HCT116 (cell line): ENCODE measurements around the gene TFPT. TPM values are rescaled to one million over a fixed set of nuclear protein-coding genes. Genes with fewer than 3 reads are reported as not detected.

Experiments used
- ATAC-seq: fragments of 200-7000 bp; cut with Tn5 transposase; 2 replicates; pipeline ENCODE4 v1.9.1; 2020; ENCODE audit warnings: mild to moderate bottlenecking, moderate library complexity
- BruUV-seq: library from RNA; stranded (reverse); fragments of 400-500 nt; replicated peaks from 2 replicates; lab custom pipeline; 2021; lab: Mats Ljungman, UMichigan
- CTCF ChIA-PET: fragments of 300-600 bp; sonication (Branson Sonifier 250); formaldehyde crosslinking; loops from one replicate; lab custom pipeline; 2021; ENCODE audit warnings: antibody characterized with exemption; lab: Charles Lee
- POLR2A ChIA-PET: fragments of 300-600, 350-600 bp; sonication (Branson Sonifier 250); formaldehyde crosslinking; loops from one replicate; lab custom pipeline; 2021; ENCODE audit warnings: antibody characterized with exemption; lab: Charles Lee
- RAD21 ChIA-PET, 2 experiments: fragments of 300-600 bp; sonication (Branson Sonifier 250); formaldehyde crosslinking; loops; one replicate each; lab custom pipeline; 2023; ENCODE audit warnings: low total read pairs in 2 of 2; ENCODE audit not compliant: uncharacterized antibody in 2 of 2, unreplicated experiment in 2 of 2, low non-redundant PET in 1 of 2; lab: Charles Lee
- DNase-seq: peaks from one replicate; pipeline ENCODE4 v3.0.0-alpha.2; 2010; ENCODE audit warnings: low read depth, low spot score
- H2AFZ ChIP-seq: fragments of 200-600 bp; shearing (Covaris generic), sonication (generic); 2 replicates; pipeline ENCODE4 v1.6.1; 2017; ENCODE audit warnings: low read depth, mixed run types, mixed read lengths, antibody characterized with exemption, low read length; ENCODE audit not compliant: poor library complexity, severe bottlenecking
- H3K27ac ChIP-seq: 2 replicates; pipeline ENCODE4 v1.5.1; 2012; ENCODE audit warnings: low read depth, low read length
- H3K27me3 ChIP-seq: fragments of 200-600 bp; sonication (generic); 2 replicates; pipeline ENCODE4 v1.6.1; 2016; ENCODE audit warnings: mixed run types, low read length, mixed read lengths; ENCODE audit not compliant: insufficient read depth
- H3K36me3 ChIP-seq, 2 experiments: fragments of 200-500 bp in 1 of 2; fragments of 200-600 bp in 1 of 2; sonication (Bioruptor generic) in 1 of 2; sonication (generic) in 1 of 2; 2 replicates each; pipeline versions ENCODE4 v1.5.1 to v1.6.1; 2014 to 2016; ENCODE audit warnings: low read length in 2 of 2, inconsistent platforms in 1 of 2, mixed read lengths in 1 of 2, mixed run types in 1 of 2; ENCODE audit not compliant: insufficient read depth in 2 of 2, control insufficient read depth in 1 of 2
- H3K4me1 ChIP-seq, 2 experiments: fragments of 200-600 bp in 1 of 2; sonication (generic) in 1 of 2; 2 replicates each; pipeline versions ENCODE4 v1.5.1 to v1.6.1; 2012 to 2017; ENCODE audit warnings: low read length in 2 of 2, inconsistent platforms in 1 of 2, mild to moderate bottlenecking in 1 of 2, mixed read lengths in 1 of 2, mixed run types in 1 of 2, moderate library complexity in 1 of 2; ENCODE audit not compliant: insufficient read depth in 2 of 2, control insufficient read depth in 1 of 2
- H3K4me2 ChIP-seq: fragments of 200-600 bp; sonication (generic); 2 replicates; pipeline ENCODE4 v1.6.1; 2017; ENCODE audit warnings: mixed run types, low read length, mixed read lengths
- H3K4me3 ChIP-seq, 2 experiments: fragments of 200-600 bp in 1 of 2; sonication (generic) in 1 of 2; replicated peaks in 1 of 2; 2 replicates each; pipeline ENCODE4 v1.5.1; 2011 to 2016; ENCODE audit warnings: low read length in 2 of 2, control low read depth in 1 of 2, low read depth in 1 of 2, mild to moderate bottlenecking in 1 of 2, mixed read lengths in 1 of 2, mixed run types in 1 of 2
- H3K79me2 ChIP-seq: fragments of 200-600 bp; sonication (generic); 2 replicates; pipeline ENCODE4 v1.6.1; 2017; ENCODE audit warnings: mild to moderate bottlenecking, mixed run types, low read length, moderate library complexity, mixed read lengths; ENCODE audit not compliant: insufficient read depth
- H3K9ac ChIP-seq: fragments of 200-600 bp; sonication (generic); 2 replicates; pipeline ENCODE4 v1.6.1; 2016; ENCODE audit warnings: low read length, mixed read lengths
- H3K9me2 ChIP-seq: fragments of 200-600 bp; sonication (generic), shearing (Covaris generic); 2 replicates; pipeline ENCODE4 v1.6.1; 2017; ENCODE audit warnings: mixed run types, mild to moderate bottlenecking, moderate library complexity; ENCODE audit not compliant: insufficient read depth
- H3K9me3 ChIP-seq, 2 experiments: fragments of 200-500 bp in 1 of 2; fragments of 200-600 bp in 1 of 2; sonication (Bioruptor generic) in 1 of 2; sonication (generic) in 1 of 2; 2 replicates each; pipeline ENCODE4 v1.6.1; 2014 to 2017; ENCODE audit warnings: low read length in 2 of 2, mixed read lengths in 2 of 2, inconsistent platforms in 1 of 2, low read depth in 1 of 2, mild to moderate bottlenecking in 1 of 2, mixed run types in 1 of 2, moderate library complexity in 1 of 2; ENCODE audit not compliant: control insufficient read depth in 1 of 2, insufficient read depth in 1 of 2
- H4K20me1 ChIP-seq: fragments of 200-600 bp; sonication (generic), shearing (Covaris generic); 2 replicates; pipeline ENCODE4 v1.6.1; 2017; ENCODE audit warnings: mixed run types, mild to moderate bottlenecking, moderate library complexity; ENCODE audit not compliant: insufficient read depth
- CBX3 ChIP-seq: IDR thresholded peaks from 2 replicates; pipeline ENCODE4 v1.6.1; 2012; ENCODE audit warnings: low read depth
- ELF1 ChIP-seq: IDR thresholded peaks from 2 replicates; pipeline ENCODE4 v1.6.1; 2012; ENCODE audit warnings: low read depth, borderline replicate concordance
- EZH2 ChIP-seq: fragments of 200-600 bp; sonication (generic); IDR thresholded peaks from 2 replicates; pipeline ENCODE4 v1.6.1; 2017; ENCODE audit warnings: antibody characterized with exemption, mixed run types
- FOSL1 ChIP-seq: IDR thresholded peaks from 2 replicates; pipeline ENCODE4 v1.6.1; 2012; ENCODE audit warnings: low read depth
- SIN3A ChIP-seq: IDR thresholded peaks from 2 replicates; pipeline ENCODE4 v1.6.1; 2012; ENCODE audit warnings: low read depth
- SRF ChIP-seq: IDR thresholded peaks from 2 replicates; pipeline ENCODE4 v1.6.1; 2012; ENCODE audit warnings: low read depth
- ZBTB33 ChIP-seq: IDR thresholded peaks from 2 replicates; pipeline ENCODE4 v1.6.1; 2011; ENCODE audit warnings: mild to moderate bottlenecking, low read length, moderate library complexity; ENCODE audit not compliant: insufficient replicate concordance; ENCODE audit errors: extremely low read depth
- ZFX ChIP-seq: fragments of 450-650 bp; IDR thresholded peaks from 2 replicates; pipeline ENCODE4 v1.6.1; 2017
- intact Hi-C: fragments of 100-400 bp; cut with micrococcal nuclease; formaldehyde crosslinking; loops from 2 replicates; pipeline ENCODE4 v1.10.0; 2022
- total RNA-seq: library from RNA; stranded (reverse); gene quantifications from one replicate; pipeline ENCODE4 v1.2.1, GENCODE V29; 2021; ENCODE audit not compliant: unreplicated experiment

TFPT gene
- total RNA-seq, 1 experiment from 2014 or later = 7.1 TPM

- Histone ChIP-seq H3K9ac (no peak overlapping the region), H3K79me2 (no peaks in the 10 kb centered on the region; the same call in 1 of the 2 replicates), H2AFZ (no peak overlapping the region), H3K36me3 (no peaks in the 10 kb centered on the region), H3K4me1 (peaks cover 19 to 41% of the 10 kb centered on the region in 2 experiments), H3K27me3 (no peaks in the 10 kb centered on the region), H3K4me3 (no peak overlapping the region), H3K27ac (no peak overlapping the region), H3K9me2 (no peaks in the 10 kb centered on the region), H3K4me2 (no peak overlapping the region)
- ChIA-PET POLR2A (interaction anchor here (0.6 to 0.8 kb wide), 2 partner anchors 28 to 183 kb away, joined by 3 read pairs; partner anchors contain the start of gene CNOT3), CTCF (interaction anchor here (1.5 kb wide), 1 partner anchor 8 kb away, joined by 4 read pairs; the partner anchor contains the start of gene TMC4), RAD21 (no interaction called here)
- ATAC-seq (no peak), DNase-seq (no peak)
- no TSS peak for BruUV-seq
- intact Hi-C loops = no loop called here
- TF ChIP-seq ZBTB33 (no peak), SIN3A (no peak), FOSL1 (no peak)
- TF ChIP-seq, all 23 proteins: peak for 0
- Histone ChIP-seq H3K9me3 (no peaks in the 10 kb centered on the region), H4K20me1 (no peaks in the 10 kb centered on the region)
Measured at GRCh38 chr19:54165222-54165621, 49.8 kb upstream of the TFPT start.

GRCh38 chr19:54164369-54165068 is 49.1 kb upstream of the TFPT start:
- Histone ChIP-seq H2AFZ (no peak overlapping the region), H3K4me2 (0 out of 2 replicates have a peak overlapping the region, but pooled peaks have one; percentile 9), H3K9me3 (no peaks in the 10 kb centered on the region), H3K4me1 (peaks cover 19 to 44% of the 10 kb centered on the region in 2 experiments), H3K9me2 (no peaks in the 10 kb centered on the region)
- POLR2A ChIA-PET = interaction anchor here (0.6 to 0.8 kb wide), 2 partner anchors 27 to 183 kb away, joined by 3 read pairs; partner anchors contain the start of gene CNOT3
- peak; percentile 39 for DNase-seq
- TF ChIP-seq FOSL1 = no peak
- TF ChIP-seq EZH2 = no peak
- TF ChIP-seq ELF1 = no peak
- TF ChIP-seq SRF = no peak
- no peak for TF ChIP-seq ZFX
- no peak for TF ChIP-seq CBX3
- TF ChIP-seq, all 23 proteins: peak for 0
- no peaks in the 10 kb centered on the region for H3K27me3 ChIP-seq
- ChIA-PET CTCF (interaction anchor here (1.5 kb wide), 1 partner anchor 9 kb away, joined by 4 read pairs; the partner anchor contains the start of gene TMC4), RAD21 (no interaction called here)
- ATAC-seq = peak; percentile 33
- no TSS peak for BruUV-seq
- no peak overlapping the region for H3K9ac ChIP-seq
- no peak overlapping the region; the same call in 1 of the 2 replicates for H3K27ac ChIP-seq
- no peaks in the 10 kb centered on the region for H4K20me1 ChIP-seq
- intact Hi-C loops = no loop called here
- no peaks in the 10 kb centered on the region; the same call in 1 of the 2 replicates for H3K79me2 ChIP-seq
- no peaks in the 10 kb centered on the region for H3K36me3 ChIP-seq
- no peak overlapping the region for H3K4me3 ChIP-seq
